ENCODE results near the gene CPNE5. TPM values are rescaled to one million over a fixed set of nuclear protein-coding genes. Genes with fewer than 3 reads are reported as not detected.

Gene CPNE5
- total and polyA plus RNA-seq, 3 donors from 2014 or later = 44.2 to 137 (median 97.8) TPM

- intact Hi-C loops (cut with DNase I; ENCODE audit: low total_unique reads) = no loop called here
- WGBS, 2 donors = 71 to 72% methylated on average over 7 of the region's 7 CpGs
- Histone ChIP-seq H3K27me3 (no peaks in the 10 kb centered on the region), H3K4me3 (no peak overlapping the region), H3K9me3 (no peaks in the 10 kb centered on the region), H3K27ac (no peak overlapping the region), H3K36me3 (ENCODE audit: low read depth, missing control alignments) (no peaks in the 10 kb centered on the region), H3K4me1 (peaks cover 14% of the 10 kb centered on the region)
- no peak for DNase-seq
- TF ChIP-seq POLR2A (IDR thresholded peaks at IDR 0.05) (no peak), CTCF (IDR thresholded peaks at IDR 0.05) (no peak)
These were observed 15.0 kb downstream of the CPNE5 start for GRCh38 chr6:36824253-36824652.

GRCh38 chr6:36823421-36824096 is 15.7 kb downstream of the CPNE5 start:
- Histone ChIP-seq H3K36me3 (ENCODE audit: low read depth, missing control alignments) (no peaks in the 10 kb centered on the region), H3K4me3 (no peak overlapping the region), H3K27ac (peak overlapping the region in 1 of 2 donors; percentile 38), H3K27me3 (no peaks in the 10 kb centered on the region), H3K9me3 (no peaks in the 10 kb centered on the region), H3K4me1 (peaks cover 14% of the 10 kb centered on the region)
- WGBS, 2 donors = 84 to 90% methylated on average over 12 of the region's 12 CpGs
- intact Hi-C loops (cut with DNase I; ENCODE audit: low total_unique reads) = no loop called here
- TF ChIP-seq POLR2A (IDR thresholded peaks at IDR 0.05) = no peak
- TF ChIP-seq CTCF (IDR thresholded peaks at IDR 0.05) = no peak
- DNase-seq = no peak

- 78 to 81% methylated on average over 18 to 19 of the region's 19 CpGs for WGBS, 2 donors
- no peaks in the 10 kb centered on the region for H3K9me3 ChIP-seq
- no peak overlapping the region for H3K4me3 ChIP-seq
- no peaks in the 10 kb centered on the region for H3K27me3 ChIP-seq
- DNase-seq = no peak
- intact Hi-C loops (cut with DNase I; ENCODE audit: low total_unique reads) = no loop called here
- TF ChIP-seq CTCF (IDR thresholded peaks at IDR 0.05) (no peak), POLR2A (IDR thresholded peaks at IDR 0.05) (no peak)
- no peaks in the 10 kb centered on the region for H3K36me3 ChIP-seq (ENCODE audit: low read depth, missing control alignments)
- peak overlapping the region in 1 of 2 donors; percentile 38 for H3K27ac ChIP-seq
- peaks cover 10% of the 10 kb centered on the region for H3K4me1 ChIP-seq
These were observed 16.6 kb downstream of the CPNE5 start for GRCh38 chr6:36822506-36823269.

- no peak for DNase-seq
- Histone ChIP-seq H3K4me1 (peaks cover 4% of the 10 kb centered on the region), H3K9me3 (no peaks in the 10 kb centered on the region), H3K27ac (no peak overlapping the region), H3K36me3 (ENCODE audit: low read depth, missing control alignments) (no peaks in the 10 kb centered on the region), H3K4me3 (no peak overlapping the region), H3K27me3 (no peaks in the 10 kb centered on the region)
- TF ChIP-seq POLR2A (IDR thresholded peaks at IDR 0.05) = no peak
- no peak for TF ChIP-seq CTCF (IDR thresholded peaks at IDR 0.05)
- WGBS, 2 donors = 84 to 89% methylated on average over 10 to 14 of the region's 14 CpGs
- intact Hi-C loops (cut with DNase I; ENCODE audit: low total_unique reads) = no loop called here
These were observed 17.5 kb downstream of the CPNE5 start for GRCh38 chr6:36821581-36822335.
